H1 (cell line): ENCODE data around the gene MBIP. TPM values are rescaled to one million over a fixed set of nuclear protein-coding genes. Genes with fewer than 3 reads are reported as not detected.

Experiments used
- CTCF ChIA-PET: fragments of 300-600 bp; sonication (Branson Sonifier 250); formaldehyde crosslinking; loops from one replicate; lab custom pipeline; 2021; ENCODE audit not compliant: partially characterized antibody; lab: Charles Lee
- POLR2A ChIA-PET: fragments of 300-600 bp; sonication (Branson Sonifier 250); formaldehyde crosslinking; loops from one replicate; lab custom pipeline; 2021; ENCODE audit warnings: inconsistent platforms; ENCODE audit not compliant: partially characterized antibody; lab: Charles Lee
- DNase-seq, 2 experiments: peaks; one replicate each; pipeline versions ENCODE4 v3.0.0 to v3.0.0-alpha.2; 2010 to 2022; ENCODE audit warnings: low spot score in 2 of 2, low read depth in 1 of 2, mixed read lengths in 1 of 2
- FAIRE-seq: peaks from 2 replicates; lab custom pipeline; 2011; peaks lifted over from hg19 to GRCh38; lab: Jason Lieb, UNC
- H2AFZ ChIP-seq: 2 replicates; pipeline ENCODE4 v1.8.1; 2012; ENCODE audit warnings: low read length, inconsistent platforms
- H2AK5ac ChIP-seq: 2 replicates; pipeline ENCODE4 v1.6.1; 2013; ENCODE audit warnings: low read depth, low read length
- H2BK120ac ChIP-seq: replicated peaks from 2 replicates; pipeline ENCODE3; 2013; ENCODE audit warnings: low read depth, low read length, inconsistent platforms
- H2BK12ac ChIP-seq: 2 replicates; pipeline ENCODE4 v1.6.1; 2013; ENCODE audit warnings: low read depth, low read length
- H2BK15ac ChIP-seq: 2 replicates; pipeline ENCODE4 v1.6.1; 2013; ENCODE audit warnings: low read length
- H2BK20ac ChIP-seq: 2 replicates; pipeline ENCODE4 v1.6.1; 2013; ENCODE audit warnings: low read length
- H2BK5ac ChIP-seq: 2 replicates; pipeline ENCODE4 v1.6.1; 2013; ENCODE audit warnings: low read depth, low read length
- H3K14ac ChIP-seq: 2 replicates; pipeline ENCODE4 v1.6.1; 2013; ENCODE audit warnings: inconsistent platforms; ENCODE audit not compliant: insufficient read length
- H3K18ac ChIP-seq: 2 replicates; pipeline ENCODE4 v1.6.1; 2013; ENCODE audit warnings: low read length; ENCODE audit errors: extremely low read depth
- H3K23ac ChIP-seq: 2 replicates; pipeline ENCODE4 v1.6.1; 2013; ENCODE audit warnings: inconsistent platforms; ENCODE audit not compliant: insufficient read length
- H3K23me2 ChIP-seq: 2 replicates; pipeline ENCODE4 v1.6.1; 2013; ENCODE audit warnings: low read depth, low read length
- H3K27ac ChIP-seq: 2 replicates; pipeline ENCODE4 v1.6.1; 2011; ENCODE audit warnings: low read depth, low read length, inconsistent platforms
- H3K27me3 ChIP-seq, 4 experiments: replicated peaks in 1 of 4; 1 replicate in 1 of 4; 2 replicates in 3 of 4; pipeline versions ENCODE4 v1.6.1 to v1.8.1; 2011 to 2013; ENCODE audit warnings: low read length in 3 of 4, mild to moderate bottlenecking in 3 of 4, inconsistent platforms in 2 of 4, mixed read lengths in 2 of 4, moderate library complexity in 1 of 4; ENCODE audit not compliant: control insufficient read depth in 3 of 4, insufficient read depth in 3 of 4; ENCODE audit errors: extremely low read depth in 1 of 4
- H3K36me3 ChIP-seq, 4 experiments: 2 replicates each; pipeline versions ENCODE4 v1.6.1 to v1.8.1; 2011 to 2013; ENCODE audit warnings: mild to moderate bottlenecking in 4 of 4, low read length in 3 of 4, moderate library complexity in 2 of 4, control low read depth in 1 of 4, inconsistent platforms in 1 of 4; ENCODE audit not compliant: insufficient read depth in 4 of 4, control insufficient read depth in 2 of 4
- H3K4ac ChIP-seq: replicated peaks from 2 replicates; pipeline ENCODE3; 2013; ENCODE audit warnings: low read length, low read depth, mixed read lengths, inconsistent platforms; ENCODE audit not compliant: insufficient read length
- H3K4me1 ChIP-seq, 4 experiments: replicated peaks in 1 of 4; 1 replicate in 1 of 4; 2 replicates in 3 of 4; pipeline versions ENCODE4 v1.6.1 to v1.8.1; 2011 to 2013; ENCODE audit warnings: low read length in 3 of 4, inconsistent platforms in 2 of 4, mixed read lengths in 1 of 4; ENCODE audit not compliant: insufficient read depth in 4 of 4, control insufficient read depth in 3 of 4
- H3K4me2 ChIP-seq, 2 experiments: 2 replicates each; pipeline versions ENCODE4 v1.6.1 to v1.8.1; 2011 to 2013; ENCODE audit warnings: low read depth in 2 of 2, low read length in 2 of 2, control low read depth in 1 of 2, inconsistent platforms in 1 of 2, mild to moderate bottlenecking in 1 of 2; ENCODE audit not compliant: insufficient read depth in 1 of 2
- H3K4me3 ChIP-seq, 4 experiments: fragments of 200-600, 300-600 bp in 1 of 4; sonication (generic), shearing (Covaris generic), sonication (Bioruptor Twin) in 1 of 4; 2 replicates each; pipeline versions ENCODE4 v1.5.1 to v1.8.1; 2011 to 2016; ENCODE audit warnings: low read length in 4 of 4, low read depth in 3 of 4, control low read depth in 2 of 4, inconsistent platforms in 2 of 4, mild to moderate bottlenecking in 2 of 4, mixed read lengths in 1 of 4, moderate library complexity in 1 of 4; ENCODE audit not compliant: insufficient read depth in 2 of 4; ENCODE audit errors: extremely low read depth in 1 of 4
- H3K56ac ChIP-seq: replicated peaks from 2 replicates; pipeline ENCODE3; 2013; ENCODE audit warnings: low read depth, mild to moderate bottlenecking, mixed read lengths, low read length, inconsistent platforms; ENCODE audit not compliant: insufficient read length
- H3K79me1 ChIP-seq: 2 replicates; pipeline ENCODE4 v1.6.1; 2013; ENCODE audit warnings: low read depth, low read length, control low read depth
- H3K79me2 ChIP-seq, 2 experiments: 2 replicates each; pipeline versions ENCODE4 v1.6.1 to v1.8.1; 2012 to 2013; ENCODE audit warnings: low read length in 2 of 2, mild to moderate bottlenecking in 2 of 2, inconsistent platforms in 1 of 2; ENCODE audit not compliant: insufficient read depth in 2 of 2, control insufficient read depth in 1 of 2
- H3K9ac ChIP-seq, 4 experiments: replicated peaks in 1 of 4; 1 replicate in 1 of 4; 2 replicates in 3 of 4; pipeline versions ENCODE4 v1.6.1 to v1.8.1; 2011 to 2013; ENCODE audit warnings: low read depth in 3 of 4, low read length in 3 of 4, control low read depth in 2 of 4, mild to moderate bottlenecking in 2 of 4, moderate library complexity in 2 of 4, inconsistent platforms in 1 of 4; ENCODE audit errors: extremely low read depth in 1 of 4
- H3K9me3 ChIP-seq, 2 experiments: 2 replicates each; pipeline versions ENCODE4 v1.6.1 to v1.8.1; 2012 to 2013; ENCODE audit warnings: mild to moderate bottlenecking in 2 of 2, moderate library complexity in 2 of 2, control low read depth in 1 of 2, inconsistent platforms in 1 of 2, low read depth in 1 of 2, low read length in 1 of 2, mixed read lengths in 1 of 2; ENCODE audit not compliant: insufficient read depth in 2 of 2
- H4K20me1 ChIP-seq, 2 experiments: replicated peaks in 1 of 2; 2 replicates each; pipeline versions ENCODE3 to v1.8.1; 2011 to 2013; ENCODE audit warnings: inconsistent platforms in 2 of 2, low read length in 2 of 2, mild to moderate bottlenecking in 1 of 2; ENCODE audit not compliant: insufficient read depth in 2 of 2, control insufficient read depth in 1 of 2
- H4K5ac ChIP-seq: 2 replicates; pipeline ENCODE4 v1.6.1; 2013; ENCODE audit warnings: low read length, low read depth, mixed read lengths, inconsistent platforms; ENCODE audit not compliant: insufficient read length
- H4K8ac ChIP-seq: 2 replicates; pipeline ENCODE4 v1.8.0; 2013; ENCODE audit warnings: mild to moderate bottlenecking, moderate library complexity, low read length, inconsistent platforms; ENCODE audit not compliant: insufficient read depth; ENCODE audit errors: extremely low read depth
- H4K91ac ChIP-seq: replicated peaks from 2 replicates; pipeline ENCODE3; 2013; ENCODE audit warnings: low read length, mixed read lengths, inconsistent platforms; ENCODE audit not compliant: insufficient read length
- ASH2L ChIP-seq: fragments of 200-600, 300-600 bp; sonication (generic); IDR thresholded peaks from one replicate; pipeline ENCODE4 v1.7.1; 2017; ENCODE audit warnings: low read length
- EZH2 ChIP-seq: fragments of 200-600 bp; sonication (generic); IDR thresholded peaks from 2 replicates; pipeline ENCODE4 v1.7.1; 2012; ENCODE audit warnings: low read depth, mild to moderate bottlenecking, moderate library complexity, low read length, inconsistent platforms; ENCODE audit not compliant: severe bottlenecking
- KDM1A ChIP-seq: fragments of 200-600, 300-600 bp; sonication (generic); IDR thresholded peaks from 2 replicates; pipeline ENCODE4 v1.7.1; 2016; ENCODE audit warnings: mild to moderate bottlenecking, low read length, borderline replicate concordance
- KDM4A ChIP-seq: IDR thresholded peaks from one replicate; pipeline ENCODE4 v1.7.1; 2012; ENCODE audit warnings: low read depth, mild to moderate bottlenecking, moderate library complexity, low read length, inconsistent platforms; ENCODE audit not compliant: severe bottlenecking
- POU5F1 ChIP-seq: IDR thresholded peaks from 2 replicates; pipeline ENCODE4 v1.6.1; 2011; ENCODE audit warnings: low read depth, mild to moderate bottlenecking, low read length, moderate library complexity
- RXRA ChIP-seq: IDR thresholded peaks from 2 replicates; pipeline ENCODE4 v1.6.1; 2011; ENCODE audit warnings: low read depth, mild to moderate bottlenecking, low read length, moderate library complexity; ENCODE audit not compliant: insufficient read depth
- SP1 ChIP-seq: IDR thresholded peaks from 2 replicates; pipeline ENCODE4 v1.6.1; 2011; ENCODE audit warnings: low read depth, low read length
- SP4 ChIP-seq: IDR thresholded peaks from 2 replicates; pipeline ENCODE4 v1.6.1; 2012; ENCODE audit warnings: low read length, inconsistent platforms
- SUZ12 ChIP-seq: fragments of 200-600 bp; sonication (generic); IDR thresholded peaks from 2 replicates; pipeline ENCODE4 v1.6.1; 2012; ENCODE audit warnings: mild to moderate bottlenecking, inconsistent platforms, low read length, moderate library complexity, mixed read lengths
- WGBS, 2 experiments: shearing (Covaris generic) in 1 of 2; methylation state at CpG; one replicate each; pipeline versions ENCODE4 v1.1.6 to v1.1.7; 2013 to 2015; ENCODE audit warnings: low lambda C conversion rate in 2 of 2, mixed read lengths in 2 of 2, inconsistent platforms in 1 of 2, low coverage in 1 of 2, missing lambda C conversion rate in 1 of 2; ENCODE audit not compliant: insufficient replicate concordance in 2 of 2, insufficient coverage in 1 of 2, insufficient read length in 1 of 2; ENCODE audit errors: extremely low coverage in 1 of 2, missing lambda C conversion rate in 1 of 2; 5-methylcytosine and 5-hydroxymethylcytosine counted together
- polyA plus RNA-seq, 7 experiments: library from polyadenylated mRNA; depleted of rRNA in 3 of 7; stranded (reverse) in 5 of 7; unstranded in 2 of 7; fragments of >200 nt in 5 of 7; fragments of 200-250 nt in 2 of 7; gene quantifications; 1 replicate in 5 of 7; 2 replicates in 1 of 7; 4 replicates in 1 of 7; pipeline versions ENCODE4 v1.2.1 to v1.2.3, GENCODE V29; 2011 to 2013; ENCODE audit warnings: missing spikeins in 2 of 7, mixed read lengths in 2 of 7
- total RNA-seq: library from RNA; stranded (reverse); fragmentation: NEBNext Ultra II Directional; extraction: Animal tissue kit (Norgen Biotek cat#: 25700); gene quantifications from 2 replicates; pipeline ENCODE4 v1.2.1, GENCODE V29; 2021
- TF ChIP-seq, protein P1 (sequence below): IDR thresholded peaks from 2 replicates; pipeline ENCODE4 v1.6.1; 2012; ENCODE audit warnings: inconsistent platforms
- TF ChIP-seq, protein P2 (sequence below), 3 experiments: IDR thresholded peaks; 1 replicate in 2 of 3; 2 replicates in 1 of 3; pipeline versions ENCODE4 v1.5.1 to v1.6.1; 2011; ENCODE audit warnings: low read length in 3 of 3, mild to moderate bottlenecking in 3 of 3, inconsistent platforms in 2 of 3, low read depth in 1 of 3, moderate library complexity in 1 of 3; ENCODE audit not compliant: insufficient read depth in 1 of 3; ENCODE audit errors: control extremely low read depth in 1 of 3

MBIP gene
- total and polyA plus RNA-seq, 2 of the 8 experiments (the other 6 are each of a cell fraction or from before 2014, with no cell fraction given): 15.0 to 27.4 TPM

DNA sequence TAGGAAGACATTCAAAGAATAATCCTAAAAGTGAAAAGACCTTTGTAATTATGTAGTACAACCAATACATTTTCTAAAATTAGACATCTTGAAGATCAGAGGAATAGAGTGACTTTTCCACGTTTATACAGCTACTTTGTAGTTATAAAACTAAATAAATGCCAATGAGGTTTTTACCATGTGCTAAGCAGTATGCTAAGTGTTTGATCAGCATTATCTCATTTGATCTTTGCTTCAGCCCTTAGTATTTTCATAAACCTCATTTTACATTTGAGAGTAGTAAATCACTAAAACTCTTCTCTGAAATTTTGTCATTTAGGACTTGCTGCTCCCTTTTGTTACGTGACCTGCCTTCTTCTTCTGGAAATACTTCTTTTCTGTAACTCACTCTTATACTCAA lies 13.6 kb downstream of the MBIP start:
- no peak overlapping the region for H3K14ac ChIP-seq
- no peak overlapping the region for H3K23ac ChIP-seq
- no peak overlapping the region for H4K8ac ChIP-seq
- H2AK5ac ChIP-seq: no peak overlapping the region
- no peaks in the 10 kb centered on the region for H3K4me1 ChIP-seq
- FAIRE-seq: no peak
- H3K9me3 ChIP-seq: no peaks in the 10 kb centered on the region
- H2BK120ac ChIP-seq: no peak overlapping the region
- no peak overlapping the region for H3K4me2 ChIP-seq
- ChIA-PET CTCF (no interaction called here), POLR2A (interaction anchor here (1.8 kb wide), 1 partner anchor 13 kb away, joined by 7 read pairs; no protein-coding TSS in a partner anchor)
- no peak overlapping the region for H4K5ac ChIP-seq
- H4K91ac ChIP-seq: no peak overlapping the region
- H2AFZ ChIP-seq: no peak overlapping the region
- H3K23me2 ChIP-seq: no peaks in the 10 kb centered on the region
- no peak overlapping the region for H2BK20ac ChIP-seq
- H2BK15ac ChIP-seq: no peak overlapping the region
- no peak overlapping the region for H3K9ac ChIP-seq
- H3K79me2 ChIP-seq: no peaks in the 10 kb centered on the region
- H3K27ac ChIP-seq: no peak overlapping the region
- peaks cover 0 to 2% of the 10 kb centered on the region in 2 experiments for H4K20me1 ChIP-seq
- no peaks in the 10 kb centered on the region for H3K79me1 ChIP-seq
- no peak overlapping the region for H2BK12ac ChIP-seq
- no peak for DNase-seq
- 86% methylated on average over 2 of the region's 2 CpGs; no CpG with 5 or more reads in 1 of the 2 experiments for WGBS, 2 experiments
- no peak overlapping the region for H2BK5ac ChIP-seq
- H3K4me3 ChIP-seq: no peak overlapping the region
- no peak overlapping the region for H3K18ac ChIP-seq
- H3K36me3 ChIP-seq: peaks cover 6 to 70% (median 41%) of the 10 kb centered on the region in 4 experiments; a peak in 7 of 8 replicates
- H3K56ac ChIP-seq: no peak overlapping the region
- H3K4ac ChIP-seq: no peak overlapping the region
- H3K27me3 ChIP-seq: no peaks in the 10 kb centered on the region
- TF ChIP-seq SP4 (no peak), SUZ12 (no peak), KDM4A (no peak), EZH2 (no peak), RXRA (no peak), SP1 (no peak), KDM1A (no peak), ASH2L (no peak), POU5F1 (no peak)
- TF ChIP-seq, protein P1, sequence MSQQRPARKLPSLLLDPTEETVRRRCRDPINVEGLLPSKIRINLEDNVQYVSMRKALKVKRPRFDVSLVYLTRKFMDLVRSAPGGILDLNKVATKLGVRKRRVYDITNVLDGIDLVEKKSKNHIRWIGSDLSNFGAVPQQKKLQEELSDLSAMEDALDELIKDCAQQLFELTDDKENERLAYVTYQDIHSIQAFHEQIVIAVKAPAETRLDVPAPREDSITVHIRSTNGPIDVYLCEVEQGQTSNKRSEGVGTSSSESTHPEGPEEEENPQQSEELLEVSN: no peak
- TF ChIP-seq, protein P2, sequence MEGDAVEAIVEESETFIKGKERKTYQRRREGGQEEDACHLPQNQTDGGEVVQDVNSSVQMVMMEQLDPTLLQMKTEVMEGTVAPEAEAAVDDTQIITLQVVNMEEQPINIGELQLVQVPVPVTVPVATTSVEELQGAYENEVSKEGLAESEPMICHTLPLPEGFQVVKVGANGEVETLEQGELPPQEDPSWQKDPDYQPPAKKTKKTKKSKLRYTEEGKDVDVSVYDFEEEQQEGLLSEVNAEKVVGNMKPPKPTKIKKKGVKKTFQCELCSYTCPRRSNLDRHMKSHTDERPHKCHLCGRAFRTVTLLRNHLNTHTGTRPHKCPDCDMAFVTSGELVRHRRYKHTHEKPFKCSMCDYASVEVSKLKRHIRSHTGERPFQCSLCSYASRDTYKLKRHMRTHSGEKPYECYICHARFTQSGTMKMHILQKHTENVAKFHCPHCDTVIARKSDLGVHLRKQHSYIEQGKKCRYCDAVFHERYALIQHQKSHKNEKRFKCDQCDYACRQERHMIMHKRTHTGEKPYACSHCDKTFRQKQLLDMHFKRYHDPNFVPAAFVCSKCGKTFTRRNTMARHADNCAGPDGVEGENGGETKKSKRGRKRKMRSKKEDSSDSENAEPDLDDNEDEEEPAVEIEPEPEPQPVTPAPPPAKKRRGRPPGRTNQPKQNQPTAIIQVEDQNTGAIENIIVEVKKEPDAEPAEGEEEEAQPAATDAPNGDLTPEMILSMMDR (IDR thresholded peaks at IDR 0.05; ENCODE audit: control extremely low read depth in 1 of 3, insufficient read depth in 1 of 3, low read depth in 1 of 3, low read length in 3 of 3): no peak
